Suprapubic skin (tissue), 4 donors: ENCODE measurements around the gene VIT. TPM values are rescaled to one million over a fixed set of nuclear protein-coding genes. Genes with fewer than 3 reads are reported as not detected.

Experiments used
- DNase-seq, 2 donors: peaks; one replicate each; pipeline ENCODE4 v3.0.0-alpha.2; 2019; ENCODE audit warnings: low spot score in 2 of 2
- H3K27ac ChIP-seq: fragments of 200-600 bp; sonication (generic); one replicate; pipeline ENCODE4 v1.5.1; 2019
- H3K27me3 ChIP-seq: fragments of 200-600 bp; sonication (generic); one replicate; pipeline ENCODE4 v1.5.1; 2019
- H3K36me3 ChIP-seq: fragments of 200-600 bp; sonication (generic); one replicate; pipeline ENCODE4 v1.5.1; 2019
- H3K4me1 ChIP-seq: fragments of 200-600 bp; sonication (generic); one replicate; pipeline ENCODE4 v1.5.1; 2019
- H3K4me3 ChIP-seq: fragments of 200-600 bp; sonication (generic); one replicate; pipeline ENCODE4 v1.5.1; 2019; ENCODE audit warnings: mild to moderate bottlenecking
- H3K9me3 ChIP-seq: fragments of 200-600 bp; sonication (generic); one replicate; pipeline ENCODE4 v1.5.1; 2019
- EP300 ChIP-seq: sonication (generic); formaldehyde crosslinking; IDR thresholded peaks from one replicate; pipeline ENCODE4 v1.6.1; 2017; ENCODE audit warnings: antibody characterized with exemption
- POLR2A ChIP-seq, 2 donors: fragments of 450-650 bp; IDR thresholded peaks; one replicate each; pipeline ENCODE4 v1.6.1; 2017; ENCODE audit warnings: antibody characterized with exemption in 2 of 2, mild to moderate bottlenecking in 2 of 2, moderate library complexity in 2 of 2
- POLR2AphosphoS5 ChIP-seq, 3 donors: sonication (generic); formaldehyde crosslinking; IDR thresholded peaks; one replicate each; pipeline ENCODE4 v1.6.1; 2017; ENCODE audit warnings: antibody characterized with exemption in 3 of 3
- WGBS: methylation state at CpG from one replicate; pipeline ENCODE4 v1.1.5; 2018; 5-methylcytosine and 5-hydroxymethylcytosine counted together
- total RNA-seq, 4 donors: library from RNA; depleted of rRNA; stranded (reverse); fragments of >200 nt; gene quantifications; one replicate each; pipeline ENCODE4 v1.1.0, GENCODE V29; 2016
- TF ChIP-seq, protein P1 (sequence below), 2 donors: fragments of 200-600 bp in 1 of 2; fragments of 450-650 bp in 1 of 2; sonication (generic) in 1 of 2; IDR thresholded peaks; one replicate each; pipeline ENCODE4 v1.5.1; 2016 to 2019; ENCODE audit warnings: antibody characterized with exemption in 2 of 2, mild to moderate bottlenecking in 1 of 2, moderate library complexity in 1 of 2

Gene VIT
- total RNA-seq, 4 donors from 2014 or later: 5.6 to 9.8 (median 9.1) TPM

GRCh38 chr2:36677386-36677785 is 19.1 kb upstream of the VIT start:
- DNase-seq: no peak
- no peak overlapping the region for H3K27ac ChIP-seq
- no peak overlapping the region for H3K4me3 ChIP-seq
- H3K4me1 ChIP-seq: no peaks in the 10 kb centered on the region
- H3K27me3 ChIP-seq: no peaks in the 10 kb centered on the region
- H3K36me3 ChIP-seq: no peaks in the 10 kb centered on the region
- no peaks in the 10 kb centered on the region for H3K9me3 ChIP-seq
- no peak for TF ChIP-seq POLR2AphosphoS5 (IDR thresholded peaks at IDR 0.05)
- TF ChIP-seq POLR2A (IDR thresholded peaks at IDR 0.05): no peak
- TF ChIP-seq EP300: no peak
- TF ChIP-seq, protein P1, sequence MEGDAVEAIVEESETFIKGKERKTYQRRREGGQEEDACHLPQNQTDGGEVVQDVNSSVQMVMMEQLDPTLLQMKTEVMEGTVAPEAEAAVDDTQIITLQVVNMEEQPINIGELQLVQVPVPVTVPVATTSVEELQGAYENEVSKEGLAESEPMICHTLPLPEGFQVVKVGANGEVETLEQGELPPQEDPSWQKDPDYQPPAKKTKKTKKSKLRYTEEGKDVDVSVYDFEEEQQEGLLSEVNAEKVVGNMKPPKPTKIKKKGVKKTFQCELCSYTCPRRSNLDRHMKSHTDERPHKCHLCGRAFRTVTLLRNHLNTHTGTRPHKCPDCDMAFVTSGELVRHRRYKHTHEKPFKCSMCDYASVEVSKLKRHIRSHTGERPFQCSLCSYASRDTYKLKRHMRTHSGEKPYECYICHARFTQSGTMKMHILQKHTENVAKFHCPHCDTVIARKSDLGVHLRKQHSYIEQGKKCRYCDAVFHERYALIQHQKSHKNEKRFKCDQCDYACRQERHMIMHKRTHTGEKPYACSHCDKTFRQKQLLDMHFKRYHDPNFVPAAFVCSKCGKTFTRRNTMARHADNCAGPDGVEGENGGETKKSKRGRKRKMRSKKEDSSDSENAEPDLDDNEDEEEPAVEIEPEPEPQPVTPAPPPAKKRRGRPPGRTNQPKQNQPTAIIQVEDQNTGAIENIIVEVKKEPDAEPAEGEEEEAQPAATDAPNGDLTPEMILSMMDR (IDR thresholded peaks at IDR 0.05): no peak

GRCh38 chr2:36677996-36678605 is 18.4 kb upstream of the VIT start:
- Histone ChIP-seq H3K9me3 (no peaks in the 10 kb centered on the region), H3K4me1 (no peaks in the 10 kb centered on the region), H3K36me3 (no peaks in the 10 kb centered on the region), H3K27ac (no peak overlapping the region), H3K4me3 (no peak overlapping the region), H3K27me3 (no peaks in the 10 kb centered on the region)
- WGBS: 73% methylated on average over 4 of the region's 4 CpGs
- TF ChIP-seq, protein P1 (IDR thresholded peaks at IDR 0.05): no peak
- TF ChIP-seq POLR2A (IDR thresholded peaks at IDR 0.05) (no peak), POLR2AphosphoS5 (IDR thresholded peaks at IDR 0.05) (no peak), EP300 (no peak)
- DNase-seq: no peak

GRCh38 chr2:36678856-36679255 is 17.7 kb upstream of the VIT start:
- DNase-seq: no peak
- 100% methylated on average over 1 of the region's 1 CpG for WGBS
- Histone ChIP-seq H3K9me3 (no peaks in the 10 kb centered on the region), H3K36me3 (no peaks in the 10 kb centered on the region), H3K4me1 (no peaks in the 10 kb centered on the region), H3K27ac (no peak overlapping the region), H3K4me3 (no peak overlapping the region), H3K27me3 (no peaks in the 10 kb centered on the region)
- TF ChIP-seq EP300 (no peak), POLR2A (IDR thresholded peaks at IDR 0.05) (no peak), POLR2AphosphoS5 (IDR thresholded peaks at IDR 0.05) (no peak)
- TF ChIP-seq, protein P1 (IDR thresholded peaks at IDR 0.05): no peak

DNA sequence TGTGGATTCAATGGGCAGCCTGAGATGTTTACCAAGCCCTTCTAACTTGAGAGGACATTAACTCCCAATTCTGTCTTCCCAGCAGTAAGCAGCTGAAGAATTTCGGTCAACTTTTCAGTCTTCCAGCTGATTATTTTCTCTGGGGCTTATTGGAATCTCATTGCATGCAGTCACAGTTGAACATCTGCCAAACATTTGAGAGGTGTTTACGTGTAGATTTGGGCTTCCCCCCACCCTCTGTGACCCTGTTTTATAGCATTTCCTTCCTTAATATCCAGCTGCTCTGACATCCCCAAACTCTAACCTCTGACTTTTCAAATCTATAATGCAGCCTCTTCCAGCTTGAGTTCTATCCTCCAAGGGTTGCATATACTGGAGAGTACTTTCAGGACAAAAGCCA is 16.5 kb upstream of the VIT start:
- TF ChIP-seq EP300 (no peak), POLR2AphosphoS5 (IDR thresholded peaks at IDR 0.05) (no peak), POLR2A (IDR thresholded peaks at IDR 0.05) (no peak)
- TF ChIP-seq, protein P1 (IDR thresholded peaks at IDR 0.05): no peak
- no peak for DNase-seq
- WGBS: 11% methylated on average over 2 of the region's 2 CpGs

GRCh38 chr2:36682562-36682961 is 13.9 kb upstream of the VIT start:
- DNase-seq: no peak
- 71% methylated on average over 6 of the region's 6 CpGs for WGBS
- Histone ChIP-seq H3K27ac (no peak overlapping the region), H3K36me3 (no peaks in the 10 kb centered on the region), H3K9me3 (no peaks in the 10 kb centered on the region), H3K4me3 (no peak overlapping the region), H3K4me1 (no peaks in the 10 kb centered on the region), H3K27me3 (no peaks in the 10 kb centered on the region)
- no peak for TF ChIP-seq POLR2AphosphoS5 (IDR thresholded peaks at IDR 0.05)
- TF ChIP-seq POLR2A (IDR thresholded peaks at IDR 0.05): no peak
- TF ChIP-seq, protein P1 (IDR thresholded peaks at IDR 0.05): no peak

More for the DNA sequence above, 16.5 kb upstream of the VIT start:
- Histone ChIP-seq H3K4me3 (no peak overlapping the region), H3K27me3 (no peaks in the 10 kb centered on the region), H3K4me1 (no peaks in the 10 kb centered on the region), H3K27ac (no peak overlapping the region), H3K9me3 (no peaks in the 10 kb centered on the region), H3K36me3 (no peaks in the 10 kb centered on the region)
